HG03045 (cell line): ENCODE measurements around the gene FMNL3.
A peak's percentile ranks its signal among the peaks of the same experiment; 100 is the strongest.

Source experiments
- ATAC-seq: cut with Tn5 transposase; IDR thresholded peaks from one replicate; pipeline ENCODE4 v1.9.1; 2021; ENCODE audit warnings: mild to moderate bottlenecking, moderate library complexity; ENCODE audit not compliant: unreplicated experiment

FMNL3 gene

DNA sequence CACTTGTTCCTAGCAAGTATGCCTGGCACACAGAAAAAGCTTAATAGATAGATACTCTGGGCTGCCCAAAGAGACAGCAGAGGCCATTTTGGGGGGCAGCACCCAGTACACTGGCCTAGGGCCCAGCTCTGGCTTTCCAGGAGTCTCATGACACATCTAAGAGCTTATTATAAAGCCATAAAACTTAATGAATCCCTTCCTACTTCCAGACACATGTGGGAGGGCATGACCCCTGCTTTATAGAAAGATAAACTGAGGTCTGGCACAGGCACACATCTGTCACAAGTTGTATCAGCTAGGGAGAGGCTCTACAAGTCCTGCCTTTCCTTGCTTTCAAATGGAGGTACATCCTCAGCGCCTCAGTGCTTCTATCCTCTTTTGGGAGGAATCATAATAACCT lies 27.1 kb downstream of the FMNL3 start:
- ATAC-seq = no peak

- ATAC-seq = no peak
Measured at GRCh38 chr12:49678711-49679110, 28.5 kb downstream of the FMNL3 start.

DNA sequence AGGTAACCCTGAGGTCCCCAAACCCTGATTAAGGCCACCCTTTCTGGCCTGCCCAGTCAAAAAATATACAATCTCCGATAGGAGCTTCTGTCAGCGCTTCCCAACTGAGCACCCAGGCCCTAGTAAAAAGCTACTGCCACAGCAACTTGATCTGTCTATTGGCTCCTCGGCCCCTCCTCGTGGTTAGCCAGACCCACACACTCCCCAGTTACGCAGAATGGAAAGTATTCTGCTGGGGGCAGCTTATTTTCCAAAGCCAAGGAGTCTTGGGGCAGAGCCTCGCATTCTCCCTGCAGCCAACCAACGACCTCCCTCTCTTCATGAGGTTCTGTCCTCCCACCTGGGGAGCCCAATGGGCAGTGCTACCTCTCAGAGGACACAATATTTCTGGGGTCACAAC lies 32.1 kb downstream of the FMNL3 start:
- no peak for ATAC-seq

DNA sequence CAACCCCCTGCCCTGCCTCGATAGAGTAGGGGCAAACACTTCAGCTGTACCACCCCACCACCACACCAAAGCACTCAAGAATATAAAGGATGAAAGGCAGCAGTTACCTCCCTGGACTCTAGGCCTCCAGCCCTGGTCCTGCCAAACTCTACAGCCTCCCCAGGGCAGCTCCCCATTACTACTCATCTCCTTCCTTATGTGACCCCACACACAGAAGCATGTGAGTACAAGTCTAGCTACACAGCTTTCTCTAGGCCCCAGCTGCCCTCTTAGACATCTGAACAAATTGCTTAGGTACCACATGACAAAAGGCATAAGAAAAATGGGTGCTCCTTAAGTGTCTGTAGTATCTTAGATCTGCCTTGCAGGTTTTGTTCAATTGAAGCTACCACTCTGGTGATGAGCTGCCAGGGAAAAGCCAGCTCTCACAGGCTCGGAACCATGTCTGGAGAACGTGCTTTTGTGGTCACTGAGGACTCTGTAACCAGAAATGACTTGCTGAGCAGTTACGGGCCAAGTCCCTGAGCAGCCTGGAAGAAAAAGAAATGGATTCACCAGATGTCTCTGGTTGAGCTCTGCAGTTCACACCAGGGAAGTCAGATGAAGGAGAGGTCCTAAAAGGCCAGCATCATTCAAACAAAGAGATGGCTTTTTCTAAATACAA lies 32.8 kb downstream of the FMNL3 start:
- no peak for ATAC-seq

GRCh38 chr12:49673446-49674317 lies 33.5 kb downstream of the FMNL3 start:
- ATAC-seq = no peak

DNA sequence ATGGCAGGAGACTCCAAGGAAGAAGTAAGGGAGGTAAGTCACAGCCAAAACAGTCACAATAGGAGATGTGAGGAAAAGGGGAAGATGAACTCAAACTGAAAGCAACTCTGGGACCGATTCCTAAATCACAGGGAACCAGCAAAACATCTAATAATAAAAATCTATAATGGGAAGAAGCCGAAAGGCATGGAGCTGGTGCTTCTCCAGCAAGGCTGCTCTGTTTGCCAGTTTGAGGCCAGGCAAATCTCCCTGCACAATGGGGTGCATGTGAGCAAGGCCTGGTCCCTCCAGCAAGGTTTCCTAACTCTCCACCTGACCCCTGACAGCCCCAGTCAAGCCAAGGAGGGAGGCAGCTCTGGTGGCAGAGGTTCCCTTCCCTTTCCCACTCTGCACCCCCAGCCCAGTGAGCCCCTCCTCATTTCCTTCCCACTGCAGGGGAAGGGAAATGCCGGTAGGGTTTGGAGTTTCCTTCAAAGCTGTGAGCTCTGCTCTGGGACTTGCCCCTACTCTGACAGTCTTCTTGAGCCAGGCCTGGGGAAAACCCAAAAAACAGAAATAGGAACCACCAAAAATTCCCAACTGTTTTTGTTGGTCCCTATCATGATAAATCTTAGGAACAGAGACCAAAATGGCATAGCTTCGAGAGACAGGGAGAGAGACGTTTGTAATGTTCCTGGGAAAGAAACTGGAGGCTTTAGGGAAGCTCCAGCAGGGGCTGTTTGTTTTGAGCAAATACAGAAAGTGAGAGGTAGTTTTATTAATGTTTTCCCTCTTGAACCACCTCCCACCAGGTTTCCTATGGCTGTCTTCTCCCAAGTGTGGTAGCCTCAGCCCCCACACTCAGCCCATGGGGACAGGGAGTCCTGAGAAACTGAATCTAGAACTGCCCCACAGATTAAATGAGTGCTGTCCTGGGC lies 34.6 kb downstream of the FMNL3 start:
- no peak for ATAC-seq

DNA sequence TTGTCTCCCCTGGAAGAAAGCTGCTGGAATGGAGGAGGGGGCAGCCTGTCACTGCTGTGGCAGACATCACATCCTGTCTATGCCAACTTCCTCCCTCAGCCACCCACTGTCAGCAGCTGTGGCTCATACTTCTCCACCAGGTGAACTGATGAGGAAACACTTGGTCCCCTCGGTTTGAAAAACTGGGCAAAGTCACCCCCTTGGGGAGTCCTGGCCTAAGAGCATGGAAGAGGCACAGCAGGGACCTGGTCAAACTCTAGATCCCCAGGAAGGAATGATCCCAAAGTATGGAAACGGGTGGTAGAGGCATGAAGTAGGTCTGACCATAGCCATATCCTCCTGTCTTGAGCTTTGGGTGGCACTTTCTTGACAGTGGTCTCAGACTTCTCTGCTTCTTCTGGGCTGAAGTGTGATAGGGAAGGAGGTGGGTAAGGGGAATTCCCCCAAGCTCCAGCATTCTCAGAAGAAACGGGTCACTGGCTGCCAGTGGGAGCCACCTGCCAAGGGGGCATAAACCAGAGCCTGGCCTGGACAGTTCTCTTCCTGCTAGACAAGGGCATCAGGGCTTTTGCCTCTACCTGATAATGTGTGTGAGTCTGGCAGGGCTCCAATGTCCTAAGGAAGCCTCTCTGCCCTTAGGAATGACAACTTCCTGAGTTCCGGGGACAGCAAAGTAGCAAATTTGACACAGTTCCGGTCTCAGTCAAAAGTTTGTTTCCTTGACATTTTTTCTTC lies 36.0 kb downstream of the FMNL3 start:
- ATAC-seq = no peak

DNA sequence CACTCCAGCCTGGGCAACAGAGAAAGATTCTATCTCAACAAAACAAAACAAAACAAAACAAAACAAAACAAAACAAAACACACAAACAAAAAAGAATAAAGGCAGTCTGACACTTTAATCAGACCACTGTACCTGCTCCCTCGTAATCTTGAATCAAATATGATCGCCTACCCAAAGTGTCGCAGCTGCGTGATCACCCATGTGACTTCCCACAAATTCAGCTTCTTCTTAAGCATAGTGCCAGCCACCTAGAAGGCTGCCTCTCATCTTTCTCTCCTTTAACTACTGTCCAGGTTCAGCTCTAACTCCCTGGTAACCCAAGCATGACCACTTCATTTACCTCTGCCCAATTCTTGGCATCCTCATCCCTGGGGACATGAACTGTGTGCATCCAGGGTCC lies 37.4 kb downstream of the FMNL3 start:
- ATAC-seq = no peak

DNA sequence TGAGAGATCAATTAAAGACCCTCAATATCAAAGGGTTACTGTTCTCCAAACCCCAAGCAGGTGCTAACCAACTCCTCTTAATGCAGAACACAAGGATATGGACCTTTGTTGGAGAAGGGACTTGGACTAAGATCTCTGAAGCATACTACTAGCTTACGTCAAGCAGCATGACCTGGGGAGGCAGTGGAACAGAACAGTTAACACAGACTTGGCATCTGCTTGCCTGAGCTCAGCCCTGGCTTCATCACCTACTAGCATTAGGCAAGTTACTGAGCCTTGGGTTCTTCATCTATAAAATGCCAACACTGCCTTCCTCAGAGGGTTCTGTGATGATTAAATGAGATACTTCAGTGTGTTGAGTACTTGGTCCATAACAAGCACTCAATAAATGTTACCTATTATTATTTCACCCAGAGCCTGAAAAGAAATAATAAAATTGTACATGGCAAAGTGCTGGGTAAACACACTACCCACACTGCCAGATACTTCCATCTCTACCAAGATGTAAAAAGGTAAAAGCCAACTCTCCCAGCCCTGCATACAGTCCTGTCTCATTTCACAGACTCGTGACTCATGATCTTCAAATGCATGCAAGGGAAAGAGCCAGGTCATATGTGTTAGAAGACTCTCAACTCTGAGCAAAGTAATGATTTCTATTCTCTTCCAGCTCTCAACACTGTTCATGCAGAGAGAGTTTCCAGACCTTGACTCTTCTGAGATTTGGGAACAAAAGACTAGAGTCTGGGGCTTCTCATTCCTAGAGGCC lies 39.7 kb downstream of the FMNL3 start:
- ATAC-seq = no peak

- no peak for ATAC-seq
Measured at GRCh38 chr12:49666176-49666575, 41.0 kb downstream of the FMNL3 start.

GRCh38 chr12:49665384-49665783 lies 41.8 kb downstream of the FMNL3 start:
- no peak for ATAC-seq

DNA sequence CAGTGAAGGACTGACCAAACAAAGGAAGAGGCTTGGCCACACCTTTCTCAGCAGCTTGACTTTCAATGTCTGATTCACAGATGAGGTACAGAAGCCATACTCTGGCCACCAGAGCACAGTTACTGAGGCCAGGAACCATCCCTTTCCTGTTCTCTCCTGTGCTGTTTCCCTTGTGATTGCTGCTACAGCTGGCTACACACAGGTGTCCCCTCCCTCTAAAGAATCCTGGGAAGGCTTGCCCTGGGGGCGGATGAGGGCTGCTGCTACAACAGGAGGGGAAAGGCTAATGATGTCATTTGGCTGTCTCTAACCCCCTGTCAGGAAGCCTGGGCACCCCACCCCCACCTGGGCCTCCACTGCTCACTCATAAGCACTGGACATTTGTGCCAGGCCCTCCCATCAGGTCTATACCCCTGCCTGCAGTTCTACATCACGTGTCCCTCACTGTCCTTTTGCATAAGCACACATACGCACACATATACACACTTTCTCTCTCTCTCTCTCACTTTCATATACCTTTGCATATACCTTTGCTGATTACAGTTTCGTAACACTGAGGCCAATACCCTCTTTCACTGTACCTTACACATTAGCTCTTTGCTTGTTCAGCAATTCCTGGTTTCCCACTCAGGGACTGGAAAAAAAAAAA lies 42.5 kb downstream of the FMNL3 start:
- peak; percentile 56 for ATAC-seq

- no peak for ATAC-seq
Measured at GRCh38 chr12:49664167-49664566, 43.0 kb downstream of the FMNL3 start.

- ATAC-seq = peak; percentile 62
Measured at GRCh38 chr12:49662998-49663843, 44.0 kb downstream of the FMNL3 start.

- ATAC-seq = no peak
Measured at GRCh38 chr12:49661746-49662145, 45.5 kb downstream of the FMNL3 start.

- ATAC-seq = no peak
Measured at GRCh38 chr12:49661191-49661590, 46.0 kb downstream of the FMNL3 start.

GRCh38 chr12:49659753-49660152 lies 47.5 kb downstream of the FMNL3 start:
- no peak for ATAC-seq

DNA sequence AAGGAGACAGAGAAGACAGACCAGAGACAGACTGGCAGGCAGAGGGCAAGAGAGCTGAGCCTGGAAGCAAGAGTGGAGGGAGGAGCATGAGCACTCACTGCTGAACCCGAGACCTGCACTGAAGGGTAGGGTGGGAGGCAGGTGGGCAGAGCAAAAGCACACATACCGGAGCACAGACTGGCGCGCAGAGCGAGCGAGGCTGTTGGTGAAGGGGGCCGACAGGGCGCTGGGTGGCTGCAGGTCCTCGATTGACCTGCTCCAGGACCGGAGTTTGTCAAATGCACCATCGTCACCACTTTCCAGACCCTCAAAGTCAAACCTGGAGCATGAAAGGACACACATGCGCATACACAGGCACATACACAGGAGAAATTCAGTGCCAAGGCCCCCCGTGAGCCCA lies 48.9 kb downstream of the FMNL3 start:
- no peak for ATAC-seq
